Muscle layer of duodenum (tissue), 2 donors: ENCODE measurements around the gene PTPRK.
"Not testable (repeated sequence)": the region's sequence is repeated elsewhere in the genome, so short reads cannot be mapped to it uniquely, and the experiment has no call there.

Experiments
- H3K27ac ChIP-seq: one replicate; pipeline ENCODE4 v1.7.0; 2013; ENCODE audit warnings: mild to moderate bottlenecking, low read length
- H3K27me3 ChIP-seq: one replicate; pipeline ENCODE4 v1.7.0; 2013; ENCODE audit warnings: low read depth, mild to moderate bottlenecking, control low read depth, low read length
- H3K36me3 ChIP-seq, 2 donors: one replicate each; pipeline ENCODE4 v1.7.0; 2013; ENCODE audit warnings: low read length in 2 of 2, control low read depth in 1 of 2, mild to moderate bottlenecking in 1 of 2; ENCODE audit not compliant: insufficient read depth in 2 of 2, control insufficient read depth in 1 of 2
- H3K4me1 ChIP-seq, 2 donors: one replicate each; pipeline ENCODE4 v1.7.0; 2013; ENCODE audit warnings: low read length in 2 of 2, mild to moderate bottlenecking in 2 of 2, control low read depth in 1 of 2, moderate library complexity in 1 of 2; ENCODE audit not compliant: insufficient read depth in 2 of 2, control insufficient read depth in 1 of 2
- H3K4me3 ChIP-seq, 2 donors: one replicate each; pipeline ENCODE4 v1.7.0; 2013; ENCODE audit warnings: low read length in 2 of 2, low read depth in 1 of 2, mild to moderate bottlenecking in 1 of 2
- H3K9me3 ChIP-seq, 2 donors: one replicate each; pipeline ENCODE4 v1.7.0; 2013; ENCODE audit warnings: low read length in 2 of 2, control low read depth in 1 of 2, mild to moderate bottlenecking in 1 of 2; ENCODE audit not compliant: control insufficient read depth in 1 of 2
- donor health status: healthy.

PTPRK gene

DNA sequence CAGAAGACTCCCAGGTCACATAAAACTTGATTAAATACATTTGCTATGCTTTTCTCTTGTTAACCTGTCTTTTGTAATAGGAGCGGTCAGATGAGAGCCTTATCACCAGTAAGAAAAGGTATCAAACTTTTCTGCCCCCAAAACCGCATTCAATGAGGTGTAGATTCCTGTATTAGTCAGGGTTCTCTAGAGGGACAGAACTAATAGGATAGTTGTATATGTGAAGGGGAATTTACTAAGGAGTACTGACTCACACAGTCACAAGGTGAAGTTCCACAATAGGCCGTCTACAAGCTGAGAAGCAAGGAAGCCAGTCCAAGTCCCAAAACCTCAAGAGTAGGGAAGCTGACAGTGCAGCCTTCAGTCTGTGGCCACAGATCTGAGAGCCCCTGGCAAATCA, 32.7 kb downstream of the PTPRK start:
- Histone ChIP-seq H3K4me3 (no peak overlapping the region), H3K27ac (no peak overlapping the region), H3K27me3 (no peaks in the 10 kb centered on the region), H3K4me1 (peaks cover 18 to 21% of the 10 kb centered on the region in 2 donors), H3K9me3 (no peaks in the 10 kb centered on the region), H3K36me3 (peaks cover 0 to 5% of the 10 kb centered on the region in 2 donors)

DNA sequence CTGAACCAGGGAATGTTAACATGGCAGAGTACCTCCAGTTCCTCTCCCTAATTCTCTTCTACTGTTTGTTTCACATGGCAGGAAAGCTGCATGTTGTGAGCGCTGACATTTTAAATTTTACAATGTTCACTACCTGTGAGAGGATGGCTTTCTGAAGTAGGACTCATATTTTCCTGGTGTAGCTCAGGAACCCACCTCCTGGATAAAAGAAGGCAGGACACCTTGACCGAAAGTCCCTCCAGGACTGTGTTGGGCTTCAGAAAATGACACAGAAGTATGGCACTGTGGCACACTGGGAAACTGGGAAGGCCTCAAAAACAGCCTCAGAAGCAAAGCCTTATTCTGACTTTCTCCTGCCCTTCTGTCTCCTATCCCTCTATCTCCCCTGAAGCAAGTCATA, 33.3 kb downstream of the PTPRK start:
- Histone ChIP-seq H3K36me3 (peaks cover 0 to 5% of the 10 kb centered on the region in 2 donors), H3K4me3 (no peak overlapping the region), H3K4me1 (peaks cover 15 to 18% of the 10 kb centered on the region in 2 donors), H3K9me3 (no peaks in the 10 kb centered on the region), H3K27me3 (no peaks in the 10 kb centered on the region), H3K27ac (no peak overlapping the region)

DNA sequence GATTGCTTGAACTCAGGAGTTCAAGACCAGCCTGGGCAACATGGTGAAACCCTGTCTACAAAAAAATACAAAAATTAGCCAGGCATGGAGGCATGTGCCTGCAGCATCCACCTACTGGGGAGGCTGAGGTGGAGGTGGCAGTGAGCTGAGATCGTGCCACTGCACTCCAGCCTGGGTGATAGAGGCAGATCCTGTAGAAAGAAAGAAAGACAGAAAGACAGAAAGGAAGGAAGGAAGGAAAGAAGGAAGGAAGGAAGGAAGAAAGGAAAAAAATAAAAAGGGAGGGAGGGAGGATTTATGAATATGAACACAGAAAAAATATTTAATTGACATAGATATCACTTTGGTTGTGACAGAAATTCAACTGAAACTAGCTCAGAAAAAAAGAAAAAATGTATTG, 33.8 kb downstream of the PTPRK start:
- H3K36me3 ChIP-seq, H3K27me3 ChIP-seq, H3K27ac ChIP-seq, H3K4me3 ChIP-seq, H3K9me3 ChIP-seq: not testable (repeated sequence)
- H3K4me1 ChIP-seq: peaks cover 12 to 18% of the 10 kb centered on the region in 2 donors

DNA sequence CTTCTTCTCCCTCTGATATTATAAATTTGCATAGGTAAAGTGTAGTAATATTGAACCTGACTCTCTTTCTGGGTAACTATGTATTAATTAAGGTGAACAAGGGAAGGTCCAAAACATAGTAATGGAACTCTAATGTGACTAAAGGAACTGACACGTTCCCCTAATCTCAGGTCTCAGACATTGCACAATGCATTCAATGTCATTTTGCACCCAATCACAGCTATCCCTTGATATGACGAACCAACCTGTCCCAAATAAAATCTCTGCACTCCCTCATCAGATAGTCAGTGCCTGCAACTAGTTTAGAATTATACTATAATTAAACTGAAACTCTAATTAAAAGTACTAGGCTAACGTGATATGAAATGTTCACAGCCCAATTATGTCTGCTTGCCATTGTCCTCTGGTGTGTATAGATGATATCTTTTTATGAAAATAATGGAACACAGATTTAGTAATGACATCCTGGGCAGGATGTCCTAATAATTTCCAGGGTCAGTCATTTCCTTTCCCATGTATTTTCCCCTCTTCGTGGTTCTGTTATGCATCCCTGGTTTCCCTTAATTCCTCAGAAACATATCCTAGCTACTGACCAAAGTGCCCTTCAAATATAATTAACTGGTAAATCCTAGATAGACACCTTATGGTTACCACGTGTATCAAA, 36.8 kb downstream of the PTPRK start:
- H3K4me3 ChIP-seq: no peak overlapping the region
- H3K4me1 ChIP-seq: peaks cover 0 to 3% of the 10 kb centered on the region in 2 donors
- no peak overlapping the region for H3K27ac ChIP-seq
- no peaks in the 10 kb centered on the region for H3K27me3 ChIP-seq
- H3K36me3 ChIP-seq: no peaks in the 10 kb centered on the region
- H3K9me3 ChIP-seq: no peaks in the 10 kb centered on the region

- H3K27ac ChIP-seq: no peak overlapping the region
Measured at GRCh38 chr6:128482642-128483041, 37.8 kb downstream of the PTPRK start.

GRCh38 chr6:128479991-128480390, 40.4 kb downstream of the PTPRK start:
- H3K27me3 ChIP-seq: no peaks in the 10 kb centered on the region
- no peak overlapping the region for H3K4me3 ChIP-seq
- H3K9me3 ChIP-seq: no peaks in the 10 kb centered on the region
- H3K36me3 ChIP-seq: no peaks in the 10 kb centered on the region
- peaks cover 0 to 3% of the 10 kb centered on the region in 2 donors for H3K4me1 ChIP-seq
- H3K27ac ChIP-seq: no peak overlapping the region

More at GRCh38 chr6:128482642-128483041, 37.8 kb downstream of the PTPRK start:
- Histone ChIP-seq H3K9me3 (no peaks in the 10 kb centered on the region), H3K27me3 (no peaks in the 10 kb centered on the region), H3K4me1 (peaks cover 0 to 3% of the 10 kb centered on the region in 2 donors), H3K4me3 (no peak overlapping the region), H3K36me3 (no peaks in the 10 kb centered on the region)

- no peaks in the 10 kb centered on the region for H3K27me3 ChIP-seq
- H3K36me3 ChIP-seq: no peaks in the 10 kb centered on the region
- no peak overlapping the region for H3K27ac ChIP-seq
- no peaks in the 10 kb centered on the region for H3K9me3 ChIP-seq
- H3K4me1 ChIP-seq: no peaks in the 10 kb centered on the region
- H3K4me3 ChIP-seq: peak overlapping the region; percentile 48 to 49
Measured at GRCh38 chr6:128479048-128479666, 41.2 kb downstream of the PTPRK start.

GRCh38 chr6:128478230-128479047, 42.0 kb downstream of the PTPRK start:
- no peaks in the 10 kb centered on the region for H3K36me3 ChIP-seq
- H3K27ac ChIP-seq: no peak overlapping the region

DNA sequence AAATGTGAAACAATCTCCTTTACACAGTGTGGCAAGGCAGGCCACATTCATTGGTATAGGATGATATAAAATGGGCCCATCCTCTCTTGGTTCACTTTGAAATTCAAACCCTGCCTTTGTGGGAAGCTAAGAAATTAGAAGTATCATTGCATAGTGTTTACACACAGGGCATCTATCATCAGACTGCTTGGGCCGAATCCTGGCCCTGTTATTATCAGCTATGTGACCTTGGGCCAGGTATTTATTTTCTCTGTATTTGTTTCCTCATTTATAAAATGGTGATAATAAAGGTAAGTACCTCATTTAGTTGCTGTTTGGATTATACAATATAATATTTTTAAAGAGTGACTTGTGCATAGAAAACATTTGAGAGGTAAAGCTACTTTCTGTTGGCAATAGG, 45.5 kb downstream of the PTPRK start:
- Histone ChIP-seq H3K4me3 (no peak overlapping the region), H3K36me3 (no peaks in the 10 kb centered on the region), H3K4me1 (no peaks in the 10 kb centered on the region), H3K27ac (no peak overlapping the region), H3K9me3 (no peaks in the 10 kb centered on the region), H3K27me3 (no peaks in the 10 kb centered on the region)

More at GRCh38 chr6:128478230-128479047, 42.0 kb downstream of the PTPRK start:
- H3K4me3 ChIP-seq: peak overlapping the region; percentile 48 to 49
- H3K27me3 ChIP-seq: no peaks in the 10 kb centered on the region
- no peaks in the 10 kb centered on the region for H3K9me3 ChIP-seq
- no peaks in the 10 kb centered on the region for H3K4me1 ChIP-seq

DNA sequence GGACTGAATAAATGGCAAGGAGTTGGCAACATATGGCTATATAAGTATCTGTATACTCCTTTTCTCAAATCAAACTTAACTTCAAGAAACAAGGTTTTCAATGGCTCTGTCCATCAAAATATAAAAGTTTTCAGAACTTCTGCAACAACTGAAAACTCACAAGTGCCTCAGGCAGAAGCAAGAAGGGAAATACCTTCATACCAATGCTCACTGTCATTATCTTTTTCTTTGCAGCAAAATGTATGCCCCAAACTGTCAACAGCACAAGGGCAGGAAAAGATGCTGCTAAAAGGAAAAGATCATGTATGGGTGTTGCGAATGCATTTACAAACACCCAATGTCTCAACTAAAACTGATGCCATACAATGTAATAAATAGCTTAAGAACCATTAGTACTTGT, 45.9 kb downstream of the PTPRK start:
- Histone ChIP-seq H3K9me3 (no peaks in the 10 kb centered on the region), H3K4me3 (no peak overlapping the region), H3K36me3 (no peaks in the 10 kb centered on the region), H3K27ac (no peak overlapping the region), H3K27me3 (no peaks in the 10 kb centered on the region), H3K4me1 (no peaks in the 10 kb centered on the region)

- H3K36me3 ChIP-seq: no peaks in the 10 kb centered on the region
- no peaks in the 10 kb centered on the region for H3K4me1 ChIP-seq
- no peak overlapping the region for H3K27ac ChIP-seq
- H3K27me3 ChIP-seq: no peaks in the 10 kb centered on the region
- no peak overlapping the region for H3K4me3 ChIP-seq
- H3K9me3 ChIP-seq: no peaks in the 10 kb centered on the region
Measured at GRCh38 chr6:128471907-128472306, 48.5 kb downstream of the PTPRK start.
